HPDE6-E6E7 (cell line): ENCODE results near the gene TFCP2L1.
"Not testable (repeated sequence)": the region's sequence is repeated elsewhere in the genome, so short reads cannot be mapped to it uniquely, and the experiment has no call there.

Experiments
- DNase-seq: peaks from one replicate; pipeline ENCODE4 v3.0.0; 2011; ENCODE audit warnings: missing footprints; ENCODE audit errors: extremely low spot score

TFCP2L1 gene

GRCh38 chr2:121284463-121285449, at the start of gene TFCP2L1:
Gene TFCP2L1, minus strand, starts transcription at chr2:121285202. Its CDS starts 93 bp downstream, at chr2:121285109.
- peak; percentile 80 for DNase-seq

GRCh38 chr2:121333834-121334558, 49.0 kb upstream of the TFCP2L1 start:
- no peak for DNase-seq

- DNase-seq: no peak
These were observed 48.2 kb upstream of the TFCP2L1 start for GRCh38 chr2:121333231-121333630.

- DNase-seq: not testable (repeated sequence)
These were observed 46.3 kb upstream of the TFCP2L1 start for GRCh38 chr2:121331324-121331723.

- DNase-seq: no peak
These were observed 45.9 kb upstream of the TFCP2L1 start for GRCh38 chr2:121330921-121331320.

GRCh38 chr2:121329786-121330185, 44.8 kb upstream of the TFCP2L1 start:
- DNase-seq: no peak

- no peak for DNase-seq
These were observed 41.6 kb upstream of the TFCP2L1 start for GRCh38 chr2:121326628-121327027.

- DNase-seq: no peak
These were observed 39.6 kb upstream of the TFCP2L1 start for GRCh38 chr2:121324601-121325000.

GRCh38 chr2:121321476-121321875, 36.5 kb upstream of the TFCP2L1 start:
- no peak for DNase-seq

- DNase-seq: no peak
These were observed 34.9 kb upstream of the TFCP2L1 start for GRCh38 chr2:121319941-121320340.

- no peak for DNase-seq
These were observed 32.0 kb upstream of the TFCP2L1 start for GRCh38 chr2:121316986-121317385.

GRCh38 chr2:121313701-121314100, 28.7 kb upstream of the TFCP2L1 start:
- not testable (repeated sequence) for DNase-seq

- peak; percentile 29 for DNase-seq
These were observed 24.8 kb upstream of the TFCP2L1 start for GRCh38 chr2:121309801-121310200.

- DNase-seq: no peak
These were observed 24.3 kb upstream of the TFCP2L1 start for GRCh38 chr2:121309323-121309722.

- DNase-seq: no peak
These were observed 22.0 kb upstream of the TFCP2L1 start for GRCh38 chr2:121307048-121307447.

- no peak for DNase-seq
These were observed 19.9 kb upstream of the TFCP2L1 start for GRCh38 chr2:121304941-121305340.

GRCh38 chr2:121303531-121304263, 18.7 kb upstream of the TFCP2L1 start:
- DNase-seq: no peak

GRCh38 chr2:121301190-121301589, 16.2 kb upstream of the TFCP2L1 start:
- not testable (repeated sequence) for DNase-seq

- DNase-seq: no peak
These were observed 13.5 kb upstream of the TFCP2L1 start for GRCh38 chr2:121298476-121298875.

GRCh38 chr2:121297866-121298265, 12.9 kb upstream of the TFCP2L1 start:
- not testable (repeated sequence) for DNase-seq

GRCh38 chr2:121297217-121297830, 12.3 kb upstream of the TFCP2L1 start:
- peak; percentile 60 for DNase-seq
